HG03139 (cell line): Measurements from ENCODE around the gene FANCD2.
"Not testable (repeated sequence)": the region's sequence is repeated elsewhere in the genome, so short reads cannot be mapped to it uniquely, and the experiment has no call there.

Experiments used
- ATAC-seq: cut with Tn5 transposase; IDR thresholded peaks from one replicate; pipeline ENCODE4 v1.9.1; 2021; ENCODE audit not compliant: unreplicated experiment

Gene FANCD2

DNA sequence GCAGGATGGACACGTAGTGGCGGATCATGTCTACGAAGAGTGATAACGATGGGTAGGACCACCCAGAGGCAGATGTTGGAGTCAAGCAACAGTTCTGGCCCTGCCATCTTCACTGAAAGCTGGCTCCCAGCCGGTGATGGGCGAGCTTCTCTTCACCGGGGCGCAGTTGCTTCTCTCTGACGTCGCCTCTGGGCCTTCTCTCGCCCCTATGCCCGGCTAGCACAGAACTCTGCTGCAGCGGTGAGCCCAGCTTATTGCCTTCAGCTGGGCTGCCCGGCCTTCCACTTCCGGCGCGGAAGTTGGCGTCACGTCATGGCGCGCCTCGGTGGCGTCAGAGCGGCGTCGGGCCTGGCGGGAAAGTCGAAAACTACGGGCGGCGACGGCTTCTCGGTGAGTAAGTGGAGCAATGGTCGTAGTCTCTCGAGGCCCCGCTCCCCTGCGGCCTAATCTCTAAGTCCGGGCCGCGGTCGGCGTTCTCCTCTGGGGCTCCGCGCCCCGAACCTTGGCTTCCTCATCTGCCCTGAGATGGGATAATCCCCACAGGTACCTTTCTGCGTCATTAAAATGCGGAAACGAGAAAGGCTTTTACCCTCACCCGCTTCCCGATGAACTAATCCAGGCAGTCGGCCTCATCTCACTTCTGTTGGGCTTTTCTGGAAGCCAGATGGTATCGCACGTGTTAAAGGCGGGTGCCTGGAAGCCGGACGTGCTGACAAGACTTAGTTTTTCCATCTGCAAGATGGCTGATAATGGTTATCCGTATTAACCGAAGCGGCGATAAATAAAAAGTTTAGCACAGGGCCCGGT lies at the start of gene FANCD2:
FANCD2 (plus strand) TSS at position 354 of the 807 bp plus-strand sequence. CDS start 2,221 bp downstream, outside the sequence.
- peak; percentile 87 for ATAC-seq

DNA sequence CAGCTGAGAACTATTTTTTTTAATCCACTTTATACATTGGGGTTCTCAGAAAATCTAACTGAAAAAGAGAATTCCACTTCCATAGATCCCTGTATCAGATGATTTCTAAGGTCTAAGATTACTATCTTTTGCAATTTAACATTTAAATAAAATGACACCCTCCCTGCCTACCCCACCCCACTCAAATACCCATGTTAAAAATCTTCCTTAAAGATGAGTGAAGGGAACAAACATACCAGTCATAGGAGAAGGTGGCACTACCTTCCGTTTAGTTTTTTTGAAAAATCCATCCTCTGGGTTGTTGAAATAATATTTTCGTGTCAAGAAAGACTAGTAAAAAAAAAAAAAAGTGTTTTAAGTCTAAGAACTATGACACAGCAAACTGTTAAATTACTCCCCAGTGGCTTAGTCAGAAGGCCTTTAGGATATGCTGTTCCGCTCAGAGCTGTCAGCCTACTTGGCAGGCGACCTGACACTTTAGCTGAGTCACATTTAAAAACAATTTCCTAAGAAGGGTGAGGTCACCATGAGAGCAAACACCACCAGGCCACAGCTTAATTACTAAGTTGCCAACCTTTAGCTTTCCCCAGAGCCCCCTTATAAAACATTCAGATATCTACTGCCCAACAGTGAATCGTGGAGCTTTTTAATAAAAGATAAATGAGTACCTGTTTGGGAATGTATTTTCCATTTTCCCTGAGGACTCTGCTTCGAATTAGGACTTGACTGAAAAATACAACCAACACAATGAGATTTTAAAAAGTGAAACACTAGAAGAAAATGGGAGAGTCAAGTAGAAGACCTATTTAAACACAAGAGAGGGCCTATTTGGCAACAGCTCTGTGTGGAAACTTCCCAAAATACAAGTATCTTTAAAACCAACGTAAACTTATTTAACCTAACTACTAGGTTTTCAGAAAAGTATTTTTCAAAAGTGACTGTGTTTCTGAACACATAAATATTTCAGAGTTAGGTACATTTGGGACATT lies 49.2 kb upstream of the FANCD2 start:
- ATAC-seq: no peak

DNA sequence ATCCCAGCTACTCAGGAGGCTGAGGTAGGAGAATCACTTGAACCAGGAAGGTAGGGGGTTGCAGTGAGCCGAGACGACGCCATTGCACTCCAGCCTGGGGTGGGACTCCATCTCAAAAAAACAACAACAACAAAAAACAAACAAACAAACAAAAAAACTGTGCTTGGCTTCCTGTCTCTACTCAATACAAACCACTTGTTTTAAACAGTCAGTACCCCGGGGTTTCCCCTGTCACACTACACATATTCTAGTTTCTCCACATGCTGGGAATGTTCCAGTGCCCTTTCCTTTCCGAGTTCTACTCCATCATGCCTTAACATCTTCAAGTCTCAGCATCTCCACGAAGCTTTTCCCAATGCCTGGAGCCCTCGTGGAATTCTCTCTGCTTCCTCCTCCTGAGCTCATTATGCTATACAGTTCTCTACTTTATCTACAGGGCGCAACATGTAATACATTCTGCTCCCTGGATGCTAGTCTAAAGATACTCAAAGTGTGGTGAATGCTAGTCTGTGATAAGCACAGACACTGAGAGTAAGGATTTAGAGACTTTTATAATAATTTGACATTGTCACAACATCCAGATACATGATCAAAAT lies 47.4 kb upstream of the FANCD2 start:
- ATAC-seq: no peak

DNA sequence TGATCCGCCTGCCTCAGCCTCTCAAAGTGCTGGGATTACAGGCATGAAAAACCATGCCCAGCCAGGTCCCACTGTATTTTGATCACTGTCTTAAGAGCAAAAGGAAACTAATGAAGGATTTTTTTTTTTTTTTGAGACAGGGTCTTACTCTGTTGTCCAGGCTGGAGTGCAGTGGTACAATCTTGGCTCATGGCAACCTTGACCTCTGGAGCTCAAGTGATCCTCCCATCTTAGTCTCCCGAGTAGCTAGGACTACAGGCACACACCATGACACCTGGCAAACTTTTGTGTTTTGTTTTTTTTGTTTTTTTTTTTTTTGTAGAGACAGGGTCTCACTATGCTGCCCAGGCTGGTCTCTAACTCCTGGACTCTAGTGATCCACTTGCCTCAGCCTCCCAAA lies 46.0 kb upstream of the FANCD2 start:
- ATAC-seq: no peak

DNA sequence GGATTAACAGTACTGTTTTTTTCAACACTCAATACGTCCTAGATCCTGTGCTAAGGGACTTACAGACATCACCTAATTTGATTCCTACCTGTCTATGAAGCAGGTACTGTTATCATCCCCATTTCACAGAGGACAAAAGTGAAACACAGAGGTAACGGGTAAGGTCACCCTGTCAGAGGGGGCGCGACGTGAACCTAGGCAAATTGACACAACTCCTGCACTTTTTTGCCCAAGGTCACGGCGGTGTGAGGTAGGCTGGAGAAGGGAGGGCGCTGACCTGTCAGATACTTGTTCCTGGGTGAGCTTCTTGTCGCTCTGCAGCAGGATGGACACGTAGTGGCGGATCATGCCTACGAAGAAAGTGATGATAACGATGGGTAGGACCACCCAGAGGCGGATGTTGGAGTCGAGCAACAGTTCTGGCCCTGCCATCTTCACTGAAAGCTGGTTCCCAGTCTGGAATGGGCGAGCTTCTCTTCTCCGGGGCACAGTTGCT lies 40.0 kb upstream of the FANCD2 start:
- ATAC-seq: peak; percentile 29

DNA sequence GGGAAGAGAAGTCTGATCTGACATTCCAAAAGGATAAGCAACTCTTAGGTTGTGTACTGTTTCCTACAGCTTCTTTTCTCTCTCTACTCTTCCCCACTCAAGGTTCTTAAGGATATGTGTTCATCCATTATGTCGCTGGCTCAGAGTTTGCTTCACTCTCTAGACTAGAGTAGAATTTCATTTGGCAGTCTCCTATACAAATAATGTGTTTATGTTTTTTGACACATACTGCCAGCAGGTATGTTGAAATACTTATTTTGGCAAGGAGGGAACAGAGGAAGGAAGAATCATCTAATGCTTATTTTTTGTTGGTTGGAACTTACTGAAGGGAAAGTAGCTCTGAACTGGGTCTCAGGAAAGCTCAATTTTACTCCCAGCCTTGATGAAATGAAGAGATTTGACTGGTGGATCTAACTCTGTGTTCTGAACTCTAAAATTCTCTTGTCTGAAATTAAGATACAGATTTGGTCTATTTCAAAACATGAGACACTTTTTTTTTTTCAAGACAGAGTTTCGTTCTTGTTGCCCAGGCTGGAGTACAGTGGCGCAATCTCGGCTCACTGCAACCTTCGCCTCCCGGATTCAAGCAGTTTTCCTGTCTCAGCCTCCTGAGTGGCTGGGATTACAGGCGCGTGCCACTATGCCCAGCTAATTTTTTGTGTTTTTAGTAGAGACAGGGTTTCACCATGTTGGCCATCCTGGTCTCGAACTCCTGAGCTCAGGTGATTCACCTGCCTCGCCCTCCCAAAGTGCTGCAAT lies 32.0 kb upstream of the FANCD2 start:
- ATAC-seq: no peak

DNA sequence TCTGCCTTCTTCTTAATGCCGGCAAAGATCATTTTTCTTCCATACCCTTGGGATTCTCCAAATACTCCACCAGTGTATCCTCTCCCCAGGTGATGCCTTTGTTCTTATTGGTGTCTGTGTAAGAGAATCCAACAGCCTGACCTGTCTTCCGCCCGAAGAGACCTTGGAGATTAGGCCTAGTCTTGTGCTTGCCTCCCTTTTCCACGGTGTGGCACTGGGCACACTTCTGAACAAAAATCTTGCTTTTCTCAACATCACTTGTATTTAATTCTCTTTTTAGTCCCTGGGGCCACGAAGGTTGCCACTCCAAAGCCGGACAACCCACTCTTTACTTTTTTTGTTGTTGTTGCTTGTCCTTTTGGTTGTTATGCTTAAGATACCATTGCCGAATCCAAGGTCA lies 25.6 kb upstream of the FANCD2 start:
- ATAC-seq: no peak

DNA sequence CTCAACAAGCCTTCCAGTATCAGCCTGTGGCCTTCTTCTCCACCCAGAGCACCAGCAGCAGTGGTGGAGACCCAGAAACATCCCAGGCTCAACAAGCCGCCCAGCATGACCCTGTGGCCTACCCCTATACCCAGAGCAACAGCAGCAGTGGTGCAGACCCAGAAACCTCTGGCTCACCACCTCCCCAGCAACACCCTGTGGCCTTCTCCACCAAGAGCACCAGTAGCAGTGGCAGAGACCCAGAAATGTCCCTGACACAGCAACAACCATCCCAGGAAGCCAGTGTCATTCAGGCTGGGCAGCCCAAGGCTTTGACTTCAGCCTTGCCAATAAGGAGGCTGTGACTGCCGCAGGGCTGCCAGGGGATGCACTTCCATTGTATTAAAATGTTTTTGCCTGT lies 23.3 kb upstream of the FANCD2 start:
- no peak for ATAC-seq

DNA sequence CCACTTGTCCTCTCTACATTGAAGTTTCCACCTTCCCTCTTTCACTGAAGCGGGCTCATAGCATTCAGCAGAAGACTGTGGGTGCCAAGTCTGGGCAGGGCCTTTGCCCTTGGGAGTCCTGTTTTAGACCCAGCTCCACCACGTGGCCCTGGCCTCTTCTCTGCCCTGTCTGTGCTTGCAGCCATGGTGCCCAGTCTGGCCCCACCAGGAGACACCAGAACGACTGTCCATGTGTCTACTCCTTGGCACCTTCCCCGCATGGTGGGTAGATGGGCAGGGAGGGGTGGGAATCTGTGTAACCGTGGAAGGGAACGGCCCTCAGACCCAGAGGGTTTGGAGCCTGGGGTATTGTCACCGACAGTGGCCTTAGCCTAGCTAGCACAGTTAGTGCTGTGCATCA lies 21.7 kb upstream of the FANCD2 start:
- no peak for ATAC-seq

DNA sequence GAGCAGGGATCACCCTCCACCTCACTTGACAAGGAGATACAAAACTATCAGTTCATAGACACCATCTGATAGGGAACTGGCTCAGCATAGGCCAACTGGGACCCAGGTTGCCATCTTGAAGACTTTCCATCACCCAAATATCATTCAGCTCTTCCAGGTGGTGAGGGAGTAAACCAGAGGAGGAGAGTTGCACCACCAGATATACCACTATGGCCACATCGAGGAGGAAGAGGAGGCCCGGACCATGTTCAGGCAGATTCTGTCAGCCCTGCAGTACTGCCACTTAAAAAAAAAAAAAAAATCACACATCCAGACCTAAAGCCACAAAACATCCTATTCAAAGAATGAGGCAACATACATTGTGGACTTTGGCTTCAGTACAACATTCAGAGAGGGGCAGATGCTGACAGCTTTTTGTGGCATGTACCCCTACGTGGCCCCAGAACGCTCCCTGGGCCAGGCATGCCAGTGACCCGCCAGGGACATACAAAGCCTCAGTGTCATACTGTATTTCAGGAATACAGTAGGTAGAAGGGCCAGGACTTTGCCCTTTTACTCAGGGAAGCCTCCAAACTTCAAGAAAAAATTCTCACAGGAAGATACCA lies 21.2 kb upstream of the FANCD2 start:
- no peak for ATAC-seq

DNA sequence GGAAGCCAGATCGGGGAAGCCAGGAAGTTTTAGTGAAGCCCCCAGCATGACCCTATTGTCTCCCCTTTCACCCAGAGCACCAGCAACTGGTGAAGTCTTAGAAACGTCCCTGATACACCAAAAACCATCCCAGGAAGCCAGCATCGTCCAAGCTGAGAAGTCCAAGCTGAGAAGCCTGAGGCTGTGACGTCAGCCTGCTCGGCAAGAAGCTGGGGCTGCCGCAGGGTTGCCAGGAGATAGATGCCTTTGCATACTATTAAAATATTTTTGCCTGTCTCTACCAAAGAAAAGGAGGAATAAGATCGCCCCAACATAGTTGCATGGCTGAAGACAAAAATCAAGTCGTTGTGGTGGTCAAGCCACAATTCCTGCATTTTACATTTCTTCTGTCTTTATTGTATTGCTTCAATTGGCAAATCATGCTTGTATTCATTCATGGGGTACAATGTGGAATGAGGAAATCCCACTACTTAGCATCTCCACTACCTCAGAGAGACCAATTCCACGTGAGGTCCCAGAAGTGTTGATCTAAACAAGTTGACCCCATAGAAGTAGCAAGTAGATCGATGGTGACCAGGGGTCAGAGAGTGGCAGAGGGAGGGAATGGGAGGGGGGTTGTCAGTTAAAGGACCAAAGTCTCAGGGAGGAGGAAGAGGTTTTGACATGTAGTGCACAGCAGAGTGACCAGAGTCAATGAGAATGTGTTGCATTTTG lies 20.0 kb upstream of the FANCD2 start:
- ATAC-seq: no peak

DNA sequence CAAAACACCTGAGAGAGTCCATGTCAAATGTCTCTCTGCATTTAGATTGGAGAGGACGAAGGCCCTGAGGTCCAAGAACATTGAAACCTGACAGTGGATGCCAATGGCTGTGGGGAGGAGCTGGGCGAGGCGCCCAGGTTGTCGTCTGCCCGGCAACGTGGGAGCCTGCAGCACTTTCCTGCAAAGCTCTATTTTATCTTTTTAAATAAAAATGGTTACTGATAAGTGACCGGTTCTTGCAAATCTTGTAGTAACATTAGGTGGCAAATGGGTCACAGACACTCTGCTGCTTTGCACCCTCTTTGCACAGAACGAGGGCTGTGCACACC lies 19.5 kb upstream of the FANCD2 start:
- ATAC-seq: no peak

DNA sequence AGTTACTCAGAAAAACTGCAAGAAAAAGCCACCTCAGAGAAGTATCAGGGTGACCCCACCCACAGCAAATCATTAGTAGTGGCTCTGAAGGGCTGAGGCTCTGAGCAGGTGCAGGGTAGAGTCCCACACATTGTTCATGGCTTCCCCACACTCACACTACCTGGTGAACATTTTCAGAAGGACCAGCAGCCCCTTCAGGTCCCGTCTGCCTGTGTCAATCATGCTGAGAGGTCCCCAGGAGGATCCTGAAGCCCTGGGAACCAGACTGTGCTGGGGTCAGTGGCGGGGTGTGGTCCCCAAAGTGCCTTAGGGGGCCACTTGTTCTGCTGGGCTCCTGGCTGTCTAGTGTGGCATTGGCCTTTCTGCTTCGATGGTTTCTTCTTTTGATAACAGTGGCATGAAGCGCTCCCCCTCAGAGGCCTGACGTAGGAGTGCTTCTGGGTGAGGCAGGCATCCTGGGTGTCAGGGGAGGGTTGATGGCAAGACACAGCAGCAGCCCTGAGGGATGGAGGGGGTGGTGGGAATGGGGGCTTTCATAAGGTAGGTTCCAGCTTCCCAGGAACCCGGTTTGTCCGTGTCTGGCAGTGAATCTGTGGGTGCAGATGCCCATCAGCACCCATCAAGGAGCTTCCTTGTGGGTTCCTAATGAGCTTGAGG lies 19.0 kb upstream of the FANCD2 start:
- no peak for ATAC-seq

DNA sequence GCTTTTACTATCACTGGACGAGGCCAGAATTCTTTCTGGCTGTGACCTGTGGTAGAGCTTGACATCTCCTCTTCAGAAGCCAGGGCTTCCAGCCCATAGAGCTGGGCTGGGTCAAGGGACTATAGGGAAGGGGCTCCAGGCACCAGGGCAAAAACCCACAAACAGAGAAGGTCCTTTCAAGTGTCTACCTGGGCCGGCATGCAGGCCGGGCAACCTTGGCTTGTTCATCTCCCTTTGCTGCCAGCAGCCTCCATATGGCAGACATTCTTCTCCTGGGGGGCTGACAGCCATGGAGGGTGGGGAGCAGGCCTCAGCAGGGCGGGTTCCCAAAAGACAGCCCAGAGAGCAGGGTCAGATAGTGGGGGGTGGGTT lies 18.0 kb upstream of the FANCD2 start:
- not testable (repeated sequence) for ATAC-seq

DNA sequence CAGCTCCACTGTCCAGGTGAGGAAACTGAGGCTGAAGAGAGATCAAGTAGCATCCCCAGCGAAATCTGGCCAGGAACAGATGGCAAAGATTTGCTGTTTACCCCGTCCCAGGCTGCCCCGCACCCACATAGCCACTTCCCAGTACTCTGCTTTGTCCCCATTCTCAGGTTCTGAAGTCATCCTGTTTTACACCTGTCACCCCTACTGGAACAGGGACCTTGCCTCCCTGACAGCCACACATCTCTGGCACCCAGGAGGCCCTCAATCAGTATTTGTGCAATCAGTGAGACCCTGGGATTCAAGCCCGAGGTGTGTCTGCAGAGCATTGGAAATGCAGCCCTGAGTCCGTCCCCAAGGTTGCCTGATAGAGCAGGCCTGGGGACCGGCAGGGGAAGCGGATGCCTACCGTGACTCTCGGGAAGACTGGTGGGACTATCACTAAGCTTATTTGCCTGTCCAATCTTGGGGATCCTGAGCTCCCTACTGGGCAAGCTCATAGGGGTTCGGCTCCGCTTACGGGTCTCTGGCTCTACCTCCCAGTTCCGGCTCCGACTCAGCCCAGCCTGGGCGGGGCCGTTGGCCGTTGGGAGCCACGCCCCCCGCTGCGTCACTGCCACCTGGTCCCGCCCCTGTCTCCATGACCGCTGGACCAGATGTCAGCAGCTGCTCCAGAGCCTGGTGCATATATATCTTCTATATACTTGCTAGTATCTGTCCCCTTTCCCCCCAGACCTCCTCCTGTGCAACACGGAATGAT lies 17.5 kb upstream of the FANCD2 start:
- peak; percentile 49 for ATAC-seq

DNA sequence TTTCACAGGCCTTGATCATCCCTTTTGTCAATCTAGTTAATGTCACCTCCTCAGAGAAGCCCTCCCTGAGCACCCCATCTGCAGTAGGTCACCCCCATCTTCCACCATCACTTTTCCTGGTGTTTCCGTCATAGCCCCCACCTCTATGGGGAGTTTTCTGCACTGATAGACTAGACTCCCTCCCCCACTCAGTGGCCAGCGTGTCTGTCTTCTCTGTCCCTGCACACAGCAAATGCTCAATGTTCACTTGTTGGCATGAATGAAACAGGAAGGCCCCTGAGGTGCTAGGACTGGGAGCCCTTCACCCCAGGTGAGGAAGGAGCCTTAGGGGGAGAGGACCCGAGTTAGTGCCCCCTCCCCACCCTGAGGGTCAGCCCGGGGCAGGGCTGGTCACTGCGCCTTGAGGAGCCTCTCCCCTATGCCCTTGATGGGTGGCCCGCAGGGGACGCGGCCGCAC lies 15.8 kb upstream of the FANCD2 start:
- no peak for ATAC-seq

DNA sequence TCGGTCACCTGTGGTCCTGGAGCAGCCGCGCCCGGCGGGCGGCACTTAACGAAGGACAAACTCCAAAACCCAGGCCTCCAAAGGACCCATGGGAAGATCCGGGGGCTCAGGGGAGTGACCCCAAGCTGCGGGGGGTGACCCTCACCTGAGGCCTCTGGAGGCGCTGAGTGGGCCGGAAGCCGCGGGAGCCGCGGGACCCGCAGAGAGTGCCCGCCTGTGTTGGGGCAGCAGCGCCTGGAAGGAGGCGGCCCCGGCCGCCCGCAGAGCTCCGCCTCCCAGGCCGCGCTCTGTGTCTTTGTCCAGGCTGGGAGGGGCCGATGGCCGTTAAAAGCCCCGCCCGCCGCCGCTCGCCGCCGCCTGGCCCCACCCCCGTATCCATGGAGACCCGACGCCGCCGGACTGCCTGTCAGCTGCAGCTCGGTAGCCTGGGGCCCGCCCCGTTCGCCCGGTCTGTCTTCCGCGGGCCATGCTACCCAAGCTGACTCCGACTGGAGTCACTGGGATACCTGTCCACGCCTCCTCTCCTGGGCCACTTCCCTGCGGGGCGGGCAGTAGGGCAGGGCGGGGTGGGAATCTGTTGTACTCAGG lies 15.3 kb upstream of the FANCD2 start:
- peak; percentile 87 for ATAC-seq

DNA sequence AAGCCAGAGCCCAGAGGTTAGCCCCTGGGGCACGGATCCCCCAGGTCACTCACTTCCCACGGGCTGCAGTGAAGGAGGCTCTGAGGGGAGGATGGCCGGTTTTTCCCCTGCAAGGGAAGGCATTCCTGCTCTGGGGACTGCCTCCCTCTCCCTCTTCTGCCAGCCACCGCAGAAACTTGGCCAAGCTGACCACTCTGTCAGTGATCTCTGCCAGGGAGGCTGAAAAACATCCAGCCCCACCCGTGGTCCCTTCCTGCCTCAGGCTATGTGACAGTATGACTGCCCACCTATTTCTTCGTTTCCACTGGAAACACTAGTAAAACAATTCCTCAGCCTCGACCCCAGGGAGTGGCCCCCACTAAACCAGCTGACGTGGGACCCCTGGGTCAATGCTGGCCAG lies 14.6 kb upstream of the FANCD2 start:
- ATAC-seq: no peak
